SK-MEL-5 (cell line): ENCODE measurements around the gene NR5A2. TPM values are rescaled to one million over a fixed set of nuclear protein-coding genes. Genes with fewer than 3 reads are reported as not detected.

Source experiments
- DNase-seq: peaks from one replicate; pipeline ENCODE4 v3.0.0-alpha.2; 2016; ENCODE audit warnings: low read depth, low spot score
- in situ Hi-C: cut with HindIII; loops from 2 replicates; pipeline ENCODE4 v1.10.0; 2016; ENCODE audit warnings: low sequenced_read_pairs, high pct_unique_total_duplicates, low pct_unique_long_range_greater_than_20kb
- total RNA-seq: library from RNA; depleted of rRNA; stranded (reverse); fragments of >200 nt; shearing (Covaris generic); gene quantifications from 2 replicates; pipeline ENCODE4 v1.2.3, GENCODE V29; 2014

The NR5A2 gene
- total RNA-seq, 1 experiment from 2014 or later = 2.7 TPM

DNA sequence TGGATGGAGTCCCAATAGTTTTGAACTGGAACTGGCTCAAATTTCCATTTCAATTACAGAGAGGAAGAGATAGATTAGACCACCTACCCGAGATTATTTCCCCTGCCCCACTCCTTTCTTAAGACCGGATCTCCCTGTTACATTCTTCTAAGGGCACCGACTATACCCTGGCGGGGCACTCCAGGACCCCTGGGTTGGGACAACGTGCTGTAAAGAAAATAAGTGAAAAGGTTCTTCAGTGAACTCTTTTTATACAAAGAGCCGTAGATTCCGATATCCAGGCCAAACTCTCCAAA, 6.7 kb downstream of the NR5A2 start:
- in situ Hi-C loops = no loop called here
- no peak for DNase-seq

DNA sequence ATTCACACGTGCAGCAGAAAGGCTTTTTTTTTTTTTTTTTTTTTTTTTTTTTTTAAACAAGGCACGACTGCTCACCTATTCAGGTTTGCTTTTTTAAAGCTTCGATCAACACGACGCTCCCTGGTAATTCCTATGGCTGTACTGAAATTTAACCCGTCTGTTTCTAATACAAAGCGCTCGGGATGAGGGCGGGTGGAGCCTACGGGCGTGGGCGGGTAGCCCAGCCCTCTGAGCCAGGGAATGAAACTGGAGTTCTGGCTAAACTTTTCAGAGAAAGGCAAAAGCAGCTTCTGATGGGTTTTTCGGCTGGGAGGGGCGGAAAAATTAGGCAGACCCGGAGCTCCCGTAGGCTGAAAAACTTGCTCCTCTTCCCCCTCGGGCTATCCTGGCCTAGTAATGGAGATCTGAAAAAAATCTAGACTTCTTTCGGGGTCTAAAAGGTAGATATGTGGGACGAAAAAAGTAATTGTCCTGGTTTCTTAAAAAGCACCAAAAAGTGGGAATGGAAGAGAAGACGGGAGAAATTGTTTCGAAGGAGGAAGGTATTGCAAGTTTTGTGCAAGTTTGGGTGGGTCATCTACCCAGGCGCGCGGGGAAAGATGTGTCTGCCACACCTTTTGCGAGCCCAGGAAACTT, 7.4 kb downstream of the NR5A2 start:
- DNase-seq = no peak

DNA sequence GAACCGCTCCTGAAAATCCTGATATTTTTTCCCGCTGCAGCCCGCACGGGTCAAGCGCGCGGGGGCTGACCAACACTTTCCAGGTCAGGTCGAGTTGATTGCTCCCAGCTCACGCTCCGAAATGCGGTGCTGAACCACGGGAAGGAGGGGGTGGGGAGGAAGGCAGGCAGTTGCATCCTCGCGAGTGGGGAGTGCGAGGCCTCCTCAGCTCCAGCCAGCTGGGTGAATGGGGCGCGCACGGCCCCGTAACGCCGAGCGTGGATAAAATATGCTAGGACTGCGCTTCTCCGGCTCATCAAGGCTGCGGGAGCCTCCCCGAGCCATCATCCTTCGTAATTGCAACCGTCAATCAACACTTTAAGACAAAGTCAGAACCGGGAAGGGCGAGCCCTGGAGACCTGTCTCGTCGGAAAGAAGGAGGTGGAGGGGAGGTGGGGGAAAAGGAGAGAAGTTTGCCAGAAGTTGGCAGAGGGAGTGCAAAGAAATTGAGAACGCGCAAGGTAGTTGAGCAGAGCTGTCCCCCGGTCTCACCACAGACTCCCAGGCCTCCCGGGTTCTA, 8.0 kb downstream of the NR5A2 start:
- DNase-seq = no peak
- in situ Hi-C loops = no loop called here

More for the DNA sequence above, 7.4 kb downstream of the NR5A2 start:
- in situ Hi-C loops = no loop called here

DNA sequence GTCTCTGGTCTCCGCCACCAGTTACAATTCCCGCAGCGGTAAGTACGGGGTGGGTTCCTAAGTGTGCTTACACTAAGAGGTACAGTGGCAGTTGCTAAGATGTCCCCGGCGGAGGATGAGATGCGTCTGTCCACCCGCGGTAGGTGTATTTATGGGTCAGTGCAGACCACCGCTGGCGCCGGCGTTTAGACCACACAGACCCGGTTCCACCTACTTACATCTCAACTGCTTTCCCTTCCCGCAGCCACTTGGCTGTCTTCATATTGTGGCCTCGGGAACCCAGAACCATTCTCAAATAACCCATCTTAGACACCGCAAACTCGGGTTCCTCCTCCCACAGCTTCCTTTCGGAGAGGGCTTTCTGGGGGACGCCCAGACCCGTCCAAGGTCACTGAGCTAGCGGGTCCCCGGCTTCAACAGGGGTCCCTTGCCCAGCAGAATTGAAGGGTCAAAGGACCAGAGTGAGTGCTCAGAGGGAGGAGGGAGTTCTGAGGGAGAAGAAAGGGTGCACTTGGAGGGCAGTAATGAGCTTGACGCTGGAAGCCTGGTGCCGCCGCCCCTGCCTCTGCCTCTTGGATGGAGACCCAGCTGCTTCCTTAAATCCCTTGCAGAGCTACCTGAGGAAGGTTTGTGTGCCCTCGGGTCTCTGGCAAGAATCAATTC, 8.6 kb downstream of the NR5A2 start:
- in situ Hi-C loops = no loop called here
- no peak for DNase-seq

DNA sequence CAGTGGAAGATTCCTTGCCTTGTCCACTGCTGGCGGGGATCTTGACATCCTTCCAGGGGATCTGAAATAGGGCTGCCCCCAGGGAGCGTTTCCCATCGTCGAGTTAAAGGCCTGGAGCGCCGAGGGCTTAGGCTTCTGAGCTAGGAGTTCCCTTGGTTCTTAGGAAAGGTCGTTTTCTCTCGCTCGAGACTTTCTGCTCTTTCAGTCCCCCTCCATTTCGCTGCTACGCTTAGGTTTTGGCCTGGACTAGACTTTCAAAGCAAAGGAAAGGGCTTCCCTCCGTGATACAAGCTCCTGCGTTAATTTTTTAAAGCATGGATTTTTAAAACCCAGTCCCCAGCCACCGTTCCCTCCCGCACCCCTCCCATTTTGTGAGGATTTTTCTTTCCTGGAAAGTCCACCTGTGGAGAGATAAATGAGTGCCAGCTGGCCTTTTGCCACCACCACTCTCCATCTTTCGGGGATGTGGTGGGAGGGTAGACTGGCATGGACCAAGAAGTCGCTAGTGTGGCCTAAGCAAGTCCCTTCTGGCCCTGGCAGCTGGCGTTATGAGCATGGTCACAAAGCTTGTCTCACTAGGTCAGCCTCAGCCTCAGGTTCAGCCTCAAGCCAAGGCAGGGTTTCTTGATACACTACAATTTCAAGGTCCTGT, 9.2 kb downstream of the NR5A2 start:
- in situ Hi-C loops = no loop called here
- DNase-seq = no peak

DNA sequence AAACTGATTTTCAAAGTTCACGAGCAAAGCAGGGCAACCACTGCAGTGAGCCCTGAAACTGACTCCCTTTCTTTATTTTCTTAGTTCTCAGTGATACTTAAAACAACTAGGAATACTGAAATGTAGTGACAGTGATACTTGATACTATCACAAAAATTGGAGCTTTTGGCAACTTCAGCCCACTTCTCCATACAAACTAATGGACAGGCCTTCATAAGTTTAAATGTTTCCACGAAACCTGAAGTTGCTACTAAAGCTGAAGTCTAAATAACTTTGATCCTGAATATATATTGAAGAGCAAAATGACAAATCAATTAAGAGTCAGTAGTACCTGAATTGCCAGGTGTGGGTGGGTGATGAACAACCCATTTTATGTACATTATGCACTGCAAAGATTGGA, 10.0 kb downstream of the NR5A2 start:
- in situ Hi-C loops = no loop called here

DNA sequence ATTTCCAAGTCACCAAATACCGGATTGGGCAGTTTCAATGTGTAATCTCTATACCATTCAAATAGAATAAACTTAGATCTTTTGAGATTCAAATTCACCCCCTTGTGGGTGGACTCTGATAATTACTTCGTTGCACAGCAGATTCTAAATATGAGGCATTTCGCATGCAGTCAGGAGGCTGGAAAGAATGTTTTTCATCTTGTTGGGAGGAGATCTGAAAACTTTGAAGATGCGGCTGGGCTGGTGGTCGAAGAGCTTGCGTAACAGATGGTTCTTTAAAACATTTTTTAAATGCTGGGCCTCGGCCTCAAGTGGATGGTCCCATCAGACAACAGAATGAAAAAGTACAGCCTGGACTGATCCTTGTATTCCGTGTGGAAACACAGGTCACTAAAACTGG, 10.4 kb downstream of the NR5A2 start:
- in situ Hi-C loops = no loop called here
- DNase-seq = no peak

More for the DNA sequence above, 10.0 kb downstream of the NR5A2 start:
- no peak for DNase-seq

DNA sequence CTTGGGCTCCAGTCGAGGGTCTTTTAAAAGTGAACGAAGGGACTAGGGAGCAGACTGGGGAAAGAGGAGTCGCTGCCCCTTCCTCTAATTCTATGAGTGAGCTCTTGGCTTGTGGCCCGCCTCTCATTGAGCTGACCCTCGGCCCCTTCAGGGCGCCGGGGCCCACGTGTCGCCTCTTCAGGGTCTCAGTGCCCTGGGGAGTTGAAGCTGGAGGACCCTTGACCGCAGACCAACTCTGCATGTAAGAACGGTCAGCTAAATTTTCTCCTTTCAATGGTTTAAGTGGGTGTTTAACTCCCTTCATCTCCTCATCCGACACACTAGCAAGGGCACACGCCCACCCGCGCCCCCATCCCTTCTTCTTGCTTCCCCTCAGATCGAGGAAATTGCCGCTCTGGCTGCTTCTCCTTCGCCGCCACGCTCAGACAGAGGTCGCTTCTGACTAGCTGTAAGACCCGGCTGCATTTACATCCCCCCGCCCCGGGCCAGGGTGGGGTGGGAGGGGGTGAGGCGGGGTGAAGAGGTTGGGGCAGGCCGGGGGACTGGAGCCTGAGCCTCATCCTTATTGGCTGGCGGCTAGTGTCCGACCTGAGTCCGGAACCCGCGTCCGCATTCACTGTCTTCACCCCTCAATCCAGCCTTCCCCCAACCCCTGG, 10.9 kb downstream of the NR5A2 start:
- DNase-seq = no peak
- in situ Hi-C loops = no loop called here

DNA sequence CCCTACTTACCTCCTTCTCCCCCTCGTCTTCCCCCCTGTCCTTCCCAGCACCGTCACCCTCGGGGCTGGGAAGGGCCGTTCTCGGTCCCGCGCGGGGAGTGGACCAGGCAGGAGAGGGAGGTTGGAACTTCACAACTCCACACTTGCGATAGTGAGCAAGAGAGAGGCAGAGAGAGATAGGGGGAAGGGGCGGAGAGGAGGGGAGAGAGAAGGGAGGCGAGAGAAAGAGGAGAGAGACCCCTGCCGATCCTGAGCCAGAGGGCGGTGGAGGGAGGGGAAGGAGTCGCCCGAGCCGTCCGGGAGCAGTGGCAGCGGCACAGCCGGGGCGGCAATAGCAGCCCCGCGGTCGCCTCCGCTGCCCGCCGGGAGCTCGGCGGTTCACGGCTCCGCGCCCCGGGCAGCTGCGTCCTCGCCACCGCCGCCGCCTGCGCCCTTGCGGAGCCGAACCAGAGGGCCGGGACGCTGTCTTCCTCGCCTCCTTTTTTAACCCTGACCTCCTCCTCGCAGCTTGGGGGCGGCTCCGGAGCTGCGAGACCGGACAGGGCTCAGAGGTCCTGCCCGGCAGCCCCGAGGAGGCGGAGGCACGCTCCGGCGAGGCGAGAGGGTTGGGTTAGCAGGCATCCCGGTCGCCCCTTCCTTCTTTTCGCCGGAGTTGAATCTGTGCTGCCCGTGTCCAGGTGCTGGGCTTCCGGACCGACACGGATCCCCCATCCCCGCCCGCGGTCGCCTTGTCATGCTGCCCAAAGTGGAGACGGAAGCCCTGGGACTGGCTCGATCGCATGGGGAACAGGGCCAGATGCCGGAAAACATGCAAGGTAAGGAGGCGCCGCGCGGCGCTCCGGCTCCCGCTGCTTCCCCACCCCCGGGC, 11.7 kb downstream of the NR5A2 start:
- in situ Hi-C loops = no loop called here
- DNase-seq = no peak

DNA sequence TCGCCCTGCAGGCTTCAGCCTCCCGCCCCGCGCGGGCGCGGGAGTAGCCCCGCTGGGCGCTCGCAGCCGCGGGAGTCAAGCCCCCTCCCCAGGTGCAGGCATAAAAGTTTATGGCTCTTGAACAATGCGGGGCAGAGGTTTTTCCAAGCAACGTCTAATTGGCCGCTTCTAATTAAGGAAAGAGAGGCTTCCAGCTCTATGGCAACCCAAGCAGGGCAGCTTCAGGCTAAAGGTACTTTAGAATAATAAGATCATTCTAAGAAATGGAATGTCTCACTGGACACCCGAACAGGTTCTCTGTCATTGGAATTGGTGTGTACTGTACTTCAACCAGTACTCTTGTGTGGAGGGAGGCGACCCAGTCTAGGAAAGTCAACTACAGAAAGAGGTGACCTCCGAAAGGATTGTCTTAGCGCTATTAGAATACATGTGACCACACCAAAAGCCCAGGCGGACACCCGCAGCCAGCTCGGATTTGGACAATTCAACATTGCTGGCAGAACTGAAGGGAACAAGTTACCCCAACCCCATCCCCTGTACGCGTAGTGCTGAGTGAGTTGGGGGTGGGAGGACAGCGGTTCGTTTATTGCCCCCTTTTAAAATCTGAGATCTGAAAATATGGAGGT, 12.5 kb downstream of the NR5A2 start:
- DNase-seq = no peak
- in situ Hi-C loops = no loop called here

DNA sequence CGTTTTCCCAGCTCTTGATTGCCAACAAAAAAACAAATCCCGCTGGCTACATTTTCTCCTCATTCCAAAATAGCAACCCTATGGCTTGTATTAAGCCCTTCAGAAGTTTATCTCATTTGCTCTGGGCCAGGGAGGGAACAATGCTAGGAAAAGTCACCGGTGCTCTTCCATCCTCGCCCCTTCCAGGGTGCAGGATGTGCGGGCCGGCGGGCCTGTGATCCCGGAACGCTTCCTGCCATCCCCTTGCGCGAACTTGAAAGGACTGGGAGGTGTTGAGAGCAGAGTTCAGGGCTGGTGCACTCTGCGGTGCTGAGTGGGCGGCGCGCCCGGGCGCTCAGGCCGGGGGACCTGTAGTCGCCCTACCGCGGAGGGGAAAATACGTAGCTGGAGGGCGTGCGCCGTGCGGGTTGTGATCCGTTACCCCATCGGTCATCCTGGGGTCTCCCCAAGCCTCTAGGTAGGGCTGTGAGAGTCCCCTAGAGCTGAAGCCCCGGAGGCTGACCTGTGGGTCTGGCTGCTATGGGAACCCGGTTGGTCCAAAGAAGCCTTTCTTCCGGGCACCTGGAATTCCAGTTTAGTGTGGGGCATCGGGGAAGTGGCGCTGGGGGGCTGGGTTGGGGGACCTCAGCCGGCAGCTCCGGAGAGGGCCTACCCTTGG, 13.1 kb downstream of the NR5A2 start:
- DNase-seq = no peak
- in situ Hi-C loops = no loop called here

DNA sequence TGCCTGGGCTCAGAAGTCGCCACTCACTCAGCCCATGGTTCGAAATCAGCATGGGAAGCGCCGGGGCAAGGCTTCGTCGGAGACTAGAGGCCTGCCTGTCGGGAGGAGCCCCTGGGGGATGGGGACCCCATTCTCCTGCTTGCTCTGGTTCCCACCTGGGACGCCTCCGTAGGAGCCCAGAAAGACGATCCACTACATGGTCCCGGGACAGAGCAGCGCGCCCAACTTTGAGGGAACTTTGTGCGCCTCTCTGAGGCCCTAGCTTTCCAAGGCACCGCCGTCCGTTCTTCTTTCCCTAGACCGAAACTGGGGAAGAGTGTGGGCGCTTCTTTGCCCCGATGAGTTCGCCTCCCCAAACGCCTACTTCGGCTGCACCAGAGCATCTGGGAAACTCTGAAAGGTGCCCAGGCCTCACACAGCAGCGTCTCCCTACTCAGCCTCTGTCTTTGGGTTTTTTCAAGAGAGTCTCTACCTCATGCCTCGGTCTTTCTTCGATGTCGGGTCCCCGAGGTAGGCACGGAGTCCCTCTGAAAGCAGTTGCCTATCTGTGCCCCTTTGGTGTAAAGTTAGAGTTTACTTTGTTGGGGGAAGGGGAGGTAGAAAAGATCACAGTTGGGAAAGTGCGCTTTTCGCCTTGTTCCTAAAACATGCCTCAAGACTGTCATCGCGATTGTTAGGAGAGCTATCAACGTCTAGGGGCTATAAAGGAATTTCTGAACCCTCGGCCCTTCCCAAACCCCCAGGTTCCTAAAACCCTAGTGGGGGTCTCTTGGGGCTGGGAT, 14.0 kb downstream of the NR5A2 start:
- in situ Hi-C loops = no loop called here
- DNase-seq = no peak

DNA sequence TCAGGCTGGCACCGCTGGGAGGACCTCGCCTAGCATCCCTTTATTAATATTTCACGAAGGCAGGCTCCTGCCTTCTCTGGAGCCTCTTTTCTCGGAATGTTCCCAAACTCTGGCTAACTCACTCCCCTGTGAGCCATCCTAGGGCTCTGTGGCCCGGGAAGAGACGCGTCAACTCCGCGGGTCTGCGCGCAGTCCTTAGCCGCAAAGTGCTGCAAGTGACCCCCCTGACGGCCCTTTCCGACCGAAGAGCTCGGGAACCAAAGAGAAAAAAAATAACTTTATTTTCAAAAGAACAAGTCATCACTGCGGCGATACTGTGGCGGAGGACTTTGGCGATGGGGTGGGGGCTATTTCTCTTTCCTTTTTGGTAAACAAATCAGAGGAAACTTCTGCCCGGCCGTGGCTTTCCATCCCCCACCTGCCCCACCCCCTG, 14.6 kb downstream of the NR5A2 start:
- in situ Hi-C loops = no loop called here
- DNase-seq = no peak

DNA sequence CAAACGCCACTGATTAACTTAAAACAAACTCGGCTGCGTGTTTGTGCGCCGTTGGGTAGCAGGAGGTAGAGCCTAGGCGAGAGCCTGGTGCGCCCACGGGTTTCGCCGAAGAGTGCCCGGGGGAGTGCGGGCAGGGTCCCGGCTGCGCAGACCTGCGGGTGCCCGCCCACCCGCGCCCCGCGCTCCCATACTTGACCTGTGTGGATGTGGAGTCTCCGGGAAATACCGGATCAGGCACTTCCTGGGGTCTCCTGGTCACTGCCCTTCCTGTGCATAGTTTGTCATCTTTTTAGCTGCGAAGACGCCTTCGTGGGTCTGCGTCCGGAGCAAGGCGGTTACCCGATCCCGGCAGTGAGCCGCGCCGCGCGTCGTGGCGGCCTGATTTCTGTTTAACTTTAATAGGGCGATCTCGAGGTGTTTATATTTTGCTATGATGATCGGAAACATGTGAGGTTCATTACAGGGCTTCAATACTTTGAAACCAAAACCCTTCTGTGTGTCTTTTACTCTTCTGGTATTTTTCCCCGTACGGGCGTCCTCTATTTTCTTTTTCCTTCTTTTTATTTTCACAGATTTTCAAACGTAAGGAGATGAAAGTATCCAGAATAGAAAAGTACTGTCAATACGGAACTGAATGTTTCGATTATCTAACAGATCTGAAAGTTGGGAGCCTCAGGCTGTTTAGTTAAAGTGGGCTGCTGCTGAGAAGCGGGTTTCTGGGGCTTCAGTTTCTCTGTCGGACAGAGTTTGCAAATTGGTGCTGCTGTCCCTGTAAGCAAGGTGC, 15.2 kb downstream of the NR5A2 start:
- in situ Hi-C loops = no loop called here
- no peak for DNase-seq

DNA sequence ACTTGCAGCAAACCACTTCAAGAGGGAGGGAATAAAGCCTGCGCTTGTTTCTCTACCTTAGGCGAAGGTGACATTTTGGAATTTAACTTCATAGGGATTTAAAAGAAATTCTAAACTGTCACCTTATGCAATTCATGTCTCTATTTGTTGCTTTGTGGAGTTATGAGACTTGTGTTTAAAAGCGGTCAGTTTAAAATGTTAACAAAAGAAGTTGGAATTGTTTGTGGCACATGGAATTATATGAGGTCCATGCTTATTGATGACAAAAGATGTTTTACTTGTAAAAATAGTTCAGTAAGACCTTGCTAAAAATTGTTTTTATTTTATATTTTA, 15.8 kb downstream of the NR5A2 start:
- no peak for DNase-seq
- in situ Hi-C loops = no loop called here
